Dedifferentiated amniotic fluid mesenchymal stem cell (primary cell): Measurements from ENCODE around the gene APMAP.

Source experiments
- DNase-seq: peaks from one replicate; pipeline ENCODE4 v3.0.0-alpha.2; 2016; ENCODE audit errors: extremely low spot score

The APMAP gene

GRCh38 chr20:24992487-24993205, at the start of gene APMAP:
TSS of gene APMAP (minus strand) at chr20:24992751. CDS start at chr20:24992688, 63 bp downstream.
- DNase-seq: peak; percentile 95

GRCh38 chr20:25041813-25042530, 49.4 kb upstream of the APMAP start:
- no peak for DNase-seq

- DNase-seq: no peak
Observed at GRCh38 chr20:25040438-25040831, 47.9 kb upstream of the APMAP start.

GRCh38 chr20:25039697-25040437, 47.3 kb upstream of the APMAP start:
- DNase-seq: no peak

GRCh38 chr20:25038591-25039015, 46.1 kb upstream of the APMAP start:
- no peak for DNase-seq

- no peak for DNase-seq
Observed at GRCh38 chr20:25038103-25038410, 45.5 kb upstream of the APMAP start.

GRCh38 chr20:25037288-25038102, 44.9 kb upstream of the APMAP start:
- DNase-seq: no peak

GRCh38 chr20:25036331-25036936, 43.9 kb upstream of the APMAP start:
- DNase-seq: no peak

GRCh38 chr20:25035921-25036320, 43.4 kb upstream of the APMAP start:
- DNase-seq: no peak

- no peak for DNase-seq
Observed at GRCh38 chr20:25033924-25034300, 41.4 kb upstream of the APMAP start.

- no peak for DNase-seq
Observed at GRCh38 chr20:25033265-25033923, 40.8 kb upstream of the APMAP start.

- no peak for DNase-seq
Observed at GRCh38 chr20:25032478-25033264, 40.1 kb upstream of the APMAP start.

GRCh38 chr20:25032065-25032477, 39.5 kb upstream of the APMAP start:
- DNase-seq: no peak

- no peak for DNase-seq
Observed at GRCh38 chr20:25031241-25031640, 38.7 kb upstream of the APMAP start.

GRCh38 chr20:25030649-25031207, 38.2 kb upstream of the APMAP start:
- no peak for DNase-seq

GRCh38 chr20:25030007-25030648, 37.6 kb upstream of the APMAP start:
- no peak for DNase-seq

- no peak for DNase-seq
Observed at GRCh38 chr20:25025986-25026605, 33.5 kb upstream of the APMAP start.

GRCh38 chr20:25025091-25025861, 32.7 kb upstream of the APMAP start:
- no peak for DNase-seq
